IMR-90 (cell line): Measurements from ENCODE around the gene WWC2. TPM values are rescaled to one million over a fixed set of nuclear protein-coding genes. Genes with fewer than 3 reads are reported as not detected.

Experiments used
- ATAC-seq: fragments of 200-7000 bp; cut with Tn5 transposase; 2 replicates; pipeline ENCODE4 v1.9.1; 2020; ENCODE audit warnings: low read depth, mild to moderate bottlenecking, moderate library complexity
- Bru-seq: library from RNA; stranded (reverse); fragments of 400-500 nt; gene quantifications from one replicate; lab custom pipeline; 2021; lab: Mats Ljungman, UMichigan
- BruChase-seq, 2 experiments: library from RNA; stranded (reverse); fragments of 400-500 nt; gene quantifications; one replicate each; lab custom pipeline; 2021; lab: Mats Ljungman, UMichigan
- BruUV-seq: library from RNA; stranded (reverse); fragments of 400-500 nt; replicated peaks from 2 replicates; lab custom pipeline; 2021; lab: Mats Ljungman, UMichigan
- CTCF ChIA-PET: fragments of 300-600 bp; formaldehyde crosslinking; extraction: SDS; loops from one replicate; lab custom pipeline; 2021; ENCODE audit warnings: antibody characterized with exemption; lab: Yijun Ruan, JAX
- POLR2A ChIA-PET: fragments of 300-600 bp; sonication (Branson Sonifier 250); formaldehyde crosslinking; loops from one replicate; lab custom pipeline; 2022; ENCODE audit warnings: antibody characterized with exemption; ENCODE audit not compliant: unreplicated experiment; lab: Charles Lee
- DNase-seq: peaks from one replicate; pipeline ENCODE4 v3.0.0; 2013
- H2AFZ ChIP-seq: replicated peaks from 2 replicates; pipeline ENCODE3; 2013; ENCODE audit warnings: low read length, mild to moderate bottlenecking; ENCODE audit not compliant: poor library complexity
- H2AK5ac ChIP-seq: 2 replicates; pipeline ENCODE4 v1.6.1; 2013; ENCODE audit warnings: low read depth, low read length, inconsistent platforms
- H2AK9ac ChIP-seq: replicated peaks from 2 replicates; pipeline ENCODE3; 2013; ENCODE audit warnings: mild to moderate bottlenecking, low read depth, low read length, moderate library complexity; ENCODE audit not compliant: poor library complexity
- H2BK120ac ChIP-seq: 2 replicates; pipeline ENCODE4 v1.6.1; 2013; ENCODE audit warnings: low read depth, low read length, inconsistent platforms
- H2BK15ac ChIP-seq: 3 replicates; pipeline ENCODE4 v1.6.1; 2013; ENCODE audit warnings: low read depth, low read length, inconsistent platforms
- H2BK20ac ChIP-seq: 2 replicates; pipeline ENCODE4 v1.6.1; 2013; ENCODE audit warnings: low read depth, mild to moderate bottlenecking, inconsistent platforms, low read length, moderate library complexity
- H2BK5ac ChIP-seq: 2 replicates; pipeline ENCODE4 v1.6.1; 2013; ENCODE audit warnings: mild to moderate bottlenecking, low read depth, low read length, inconsistent platforms; ENCODE audit not compliant: poor library complexity, severe bottlenecking
- H3K14ac ChIP-seq: replicated peaks from 2 replicates; pipeline ENCODE4 v1.6.1; 2013; ENCODE audit warnings: low read depth, low read length, inconsistent platforms
- H3K18ac ChIP-seq: 2 replicates; pipeline ENCODE4 v1.6.1; 2013; ENCODE audit warnings: low read depth, low read length, control low read depth
- H3K23ac ChIP-seq: 2 replicates; pipeline ENCODE4 v1.6.1; 2013; ENCODE audit warnings: low read depth, low read length, inconsistent platforms
- H3K27ac ChIP-seq: 2 replicates; pipeline ENCODE4 v1.5.1; 2013; ENCODE audit warnings: mild to moderate bottlenecking, control low read depth, low read length; ENCODE audit not compliant: insufficient read depth
- H3K27me3 ChIP-seq: 2 replicates; pipeline ENCODE4 v1.6.1; 2013; ENCODE audit warnings: low read length; ENCODE audit not compliant: control insufficient read depth, insufficient read depth
- H3K36me3 ChIP-seq: 2 replicates; pipeline ENCODE4 v1.6.1; 2013; ENCODE audit warnings: low read length, mixed read lengths; ENCODE audit not compliant: control insufficient read depth, insufficient read depth
- H3K4ac ChIP-seq: 2 replicates; pipeline ENCODE4 v1.6.1; 2013; ENCODE audit warnings: low read depth, low read length, inconsistent platforms
- H3K4me1 ChIP-seq: 2 replicates; pipeline ENCODE4 v1.6.1; 2013; ENCODE audit warnings: low read length, mixed read lengths; ENCODE audit not compliant: control insufficient read depth, insufficient read depth
- H3K4me2 ChIP-seq: 2 replicates; pipeline ENCODE4 v1.6.1; 2013; ENCODE audit warnings: low read depth, mild to moderate bottlenecking, control low read depth, low read length, moderate library complexity
- H3K4me3 ChIP-seq: 2 replicates; pipeline ENCODE4 v1.5.1; 2013; ENCODE audit warnings: low read depth, mild to moderate bottlenecking, control low read depth, low read length, moderate library complexity; ENCODE audit not compliant: insufficient read depth
- H3K56ac ChIP-seq: 2 replicates; pipeline ENCODE4 v1.6.1; 2013; ENCODE audit warnings: low read length, inconsistent platforms; ENCODE audit not compliant: insufficient read depth; ENCODE audit errors: extremely low read depth
- H3K79me1 ChIP-seq, 2 experiments: 2 replicates each; pipeline ENCODE4 v1.6.1; 2013; ENCODE audit warnings: low read length in 2 of 2, inconsistent platforms in 1 of 2, low read depth in 1 of 2
- H3K9ac ChIP-seq: 2 replicates; pipeline ENCODE4 v1.6.1; 2013; ENCODE audit warnings: low read depth, low read length, control low read depth
- H3K9me1 ChIP-seq: 2 replicates; pipeline ENCODE4 v1.6.1; 2013; ENCODE audit warnings: low read length, inconsistent platforms; ENCODE audit not compliant: insufficient read depth
- H3K9me3 ChIP-seq: 2 replicates; pipeline ENCODE4 v1.6.1; 2013; ENCODE audit warnings: low read length; ENCODE audit not compliant: control insufficient read depth, insufficient read depth
- H4K20me1 ChIP-seq: 2 replicates; pipeline ENCODE4 v1.6.1; 2013; ENCODE audit warnings: low read length, inconsistent platforms; ENCODE audit not compliant: insufficient read depth
- H4K5ac ChIP-seq: 2 replicates; pipeline ENCODE4 v1.6.1; 2013; ENCODE audit warnings: mild to moderate bottlenecking, low read depth, low read length, control low read depth
- H4K8ac ChIP-seq, 2 experiments: 2 replicates each; pipeline ENCODE4 v1.6.1; 2013; ENCODE audit warnings: low read depth in 2 of 2, low read length in 2 of 2, control low read depth in 1 of 2, inconsistent platforms in 1 of 2
- H4K91ac ChIP-seq: 2 replicates; pipeline ENCODE4 v1.6.1; 2013; ENCODE audit warnings: low read depth, low read length, inconsistent platforms; ENCODE audit not compliant: insufficient read depth
- BHLHE40 ChIP-seq: fragments of 150-350 bp; IDR thresholded peaks from 2 replicates; pipeline ENCODE4 v1.6.1; 2016; ENCODE audit warnings: mild to moderate bottlenecking, low read depth, low read length
- FOS ChIP-seq: fragments of 150-350 bp; IDR thresholded peaks from 2 replicates; pipeline ENCODE4 v1.6.1; 2016; ENCODE audit warnings: low read depth, low read length
- MAFK ChIP-seq: IDR thresholded peaks from 2 replicates; pipeline ENCODE4 v1.6.1; 2012; ENCODE audit warnings: low read depth, low read length, improper control_type of control experiment
- MAZ ChIP-seq: IDR thresholded peaks from 2 replicates; pipeline ENCODE4 v1.6.1; 2012; ENCODE audit warnings: low read depth, mild to moderate bottlenecking, low read length, improper control_type of control experiment, moderate library complexity, borderline replicate concordance
- MXI1 ChIP-seq: IDR thresholded peaks from 2 replicates; pipeline ENCODE4 v1.6.1; 2012; ENCODE audit warnings: low read depth, mild to moderate bottlenecking, low read length, moderate library complexity, borderline replicate concordance
- NFE2L2 ChIP-seq: fragments of 150-350 bp; IDR thresholded peaks from 2 replicates; pipeline ENCODE4 v1.6.1; 2016; ENCODE audit warnings: low read depth, mild to moderate bottlenecking, low read length
- POLR2A ChIP-seq: IDR thresholded peaks from 2 replicates; pipeline ENCODE4 v1.6.1; 2012; ENCODE audit warnings: mild to moderate bottlenecking, low read depth, low read length
- RAD21 ChIP-seq: IDR thresholded peaks from 2 replicates; pipeline ENCODE4 v1.6.1; 2012; ENCODE audit warnings: low read length, improper control_type of control experiment
- RFX5 ChIP-seq: IDR thresholded peaks from 2 replicates; pipeline ENCODE4 v1.8.0; 2012; ENCODE audit warnings: low read depth, mild to moderate bottlenecking, low read length, moderate library complexity
- whole genome bisulfite sequencing, 2 experiments: methylation state at CpG; one replicate each; pipeline versions ENCODE4 v1.1.5 to v1.1.7; 2013; ENCODE audit warnings: missing lambda C conversion rate in 2 of 2; ENCODE audit not compliant: insufficient read length in 1 of 2; ENCODE audit errors: extremely low coverage in 2 of 2; 5-methylcytosine and 5-hydroxymethylcytosine counted together
- dilution Hi-C: fragments of 300-500 bp; cut with HindIII; formaldehyde crosslinking; loops from one replicate; pipeline ENCODE4 v1.14.3; 2018; ENCODE audit warnings: low sequenced_read_pairs; ENCODE audit not compliant: unreplicated experiment
- in situ Hi-C: fragments of 300-500 bp; cut with MboI; formaldehyde crosslinking; loops from 3 replicates; pipeline ENCODE4 v1.14.3; 2019; ENCODE audit warnings: low sequenced_read_pairs, inconsistent platforms, mixed read lengths
- intact Hi-C: fragments of 100-400 bp; cut with micrococcal nuclease; formaldehyde crosslinking; loops from 2 replicates; pipeline ENCODE4 v1.10.0; 2022
- long read RNA-seq: library from polyadenylated mRNA; unstranded; transcript quantifications from one replicate; pipeline ENCODE4 v2.0.0, GENCODE V29; 2021; ENCODE audit not compliant: unreplicated experiment
- polyA plus RNA-seq, 3 experiments: library from polyadenylated mRNA; depleted of rRNA; stranded (reverse); fragments of >200 nt; gene quantifications; 2 replicates each; pipeline ENCODE4 v1.2.3, GENCODE V29; 2012; ENCODE audit warnings: low replicate concordance in 1 of 3
- total RNA-seq: library from RNA; depleted of rRNA; stranded (reverse); fragments of >200 nt; gene quantifications from 2 replicates; pipeline ENCODE4 v1.2.3, GENCODE V29; 2012; rRNA removed
- TF ChIP-seq, protein P1 (sequence below): fragments of 150-350 bp; IDR thresholded peaks from 2 replicates; pipeline ENCODE4 v1.6.1; 2017; ENCODE audit warnings: mild to moderate bottlenecking, antibody characterized with exemption, low read length, low read depth
- TF ChIP-seq, protein P2 (sequence below): fragments of 150-350 bp; IDR thresholded peaks from 2 replicates; pipeline ENCODE4 v1.6.1; 2016; ENCODE audit warnings: low read depth, mild to moderate bottlenecking, low read length, moderate library complexity, borderline replicate concordance

The WWC2 gene
- total RNA-seq = 27.4 and 28.1 TPM in 2 replicates
- polyA plus RNA-seq (2012; rRNA removed) = 25.0 and 26.6 TPM in 2 replicates
- polyA plus RNA-seq (2012; cell fraction: cytosol; rRNA removed) = 8.8 and 32.0 TPM in 2 replicates
- 15.1 and 50.3 TPM in 2 replicates for polyA plus RNA-seq (2012; cell fraction: nucleus; rRNA removed; ENCODE audit: low replicate concordance)
- Bru-seq, nascent RNA = percentile 97 among the genes with signal in this experiment
- percentile 95 among the genes with signal in this experiment for BruChase-seq, experiment 1, labeled RNA remaining after a 6-hour chase
- percentile 92 among the genes with signal in this experiment for BruChase-seq, experiment 2, labeled RNA remaining after a 2-hour chase
- long read RNA-seq, full-length matches to known transcripts = 106 of 170 reads
- long read RNA-seq, partial matches to known transcripts = 43 of 170 reads
- long read RNA-seq, other reads (novel, unspliced or antisense) = 21 of 170 reads

DNA sequence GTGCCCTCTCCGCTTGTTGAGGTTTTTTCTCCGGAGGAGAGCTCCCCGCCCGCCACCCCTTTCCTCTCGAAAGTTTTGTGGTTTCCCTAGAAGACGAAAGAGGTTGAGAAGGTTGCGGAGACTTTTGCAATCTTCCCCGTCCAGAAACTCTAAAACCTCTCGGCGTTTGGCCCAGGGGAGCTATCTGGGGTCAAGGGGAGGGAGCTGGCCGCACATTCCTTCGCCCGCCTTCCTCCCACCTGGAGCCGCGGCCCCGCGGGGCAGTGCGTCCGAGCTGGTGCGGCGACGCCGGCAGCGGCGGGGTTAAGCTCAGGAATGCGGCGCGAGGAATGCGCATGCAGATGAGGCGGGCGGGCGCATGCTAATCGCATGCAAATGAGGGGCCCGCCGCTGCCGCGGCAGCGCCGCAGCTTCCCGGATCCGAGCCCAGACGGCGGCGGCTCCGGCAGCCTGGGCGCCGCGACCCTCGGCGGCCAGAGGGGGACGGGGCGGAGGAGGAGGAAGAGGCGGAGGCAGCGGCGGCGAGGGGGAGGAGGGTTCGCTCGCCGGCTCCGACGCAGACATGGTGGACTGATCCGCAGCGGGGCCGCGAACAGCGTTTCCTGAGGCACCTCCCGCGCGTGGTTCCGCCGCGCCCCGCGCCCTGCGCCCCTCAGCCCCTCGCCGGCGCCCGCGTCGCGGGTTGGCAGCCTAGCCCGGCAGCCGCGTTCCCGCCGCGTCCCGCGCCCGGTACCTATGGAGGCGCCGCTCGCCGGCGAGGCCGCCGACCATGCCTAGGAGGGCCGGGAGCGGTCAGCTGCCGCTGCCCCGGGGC lies at the start of gene WWC2:
TSS of gene WWC2 (plus strand) at position 535 of the 814 bp plus-strand sequence. CDS start at position 770, 235 bp downstream.
- peak within 1 kb of the TSS; percentile 95 for H2BK5ac ChIP-seq
- H3K27me3 ChIP-seq = no peaks in the 10 kb centered on the region
- H3K18ac ChIP-seq = peak within 1 kb of the TSS; percentile 74
- H2BK15ac ChIP-seq = peak within 1 kb of the TSS; percentile 56; the same call in 1 of the 3 replicates
- WGBS, 2 experiments = 0% methylated on average over 45 of the region's 102 CpGs; no CpG with 5 or more reads in 1 of the 2 experiments
- ATAC-seq (peak; percentile 82), DNase-seq (peak; percentile 92)
- peaks cover 4% of the 10 kb centered on the region for H3K4me1 ChIP-seq
- H3K4ac ChIP-seq = peak within 1 kb of the TSS; percentile 94
- H3K9me3 ChIP-seq = no peaks in the 10 kb centered on the region
- H3K36me3 ChIP-seq = no peaks in the 10 kb centered on the region
- peak within 1 kb of the TSS; percentile 92 for H3K27ac ChIP-seq
- peak within 1 kb of the TSS; percentile 90 for H3K4me3 ChIP-seq
- peak within 1 kb of the TSS; percentile 81 for H3K9ac ChIP-seq
- peak within 1 kb of the TSS; percentile 98 for H2AK9ac ChIP-seq
- peak within 1 kb of the TSS; percentile 96 for H2BK120ac ChIP-seq
- dilution Hi-C loops = no loop called here
- no TSS peak for BruUV-seq
- H2AFZ ChIP-seq = peak within 1 kb of the TSS; percentile 94
- H3K56ac ChIP-seq = peak within 1 kb of the TSS; percentile 93
- H4K20me1 ChIP-seq = peaks cover 17% of the 10 kb centered on the region
- H3K23ac ChIP-seq = peak within 1 kb of the TSS; percentile 95
- CTCF ChIA-PET = interaction anchor here (0.5 to 1.0 kb wide), 3 partner anchors 50 to 164 kb away, joined by 3 to 8 read pairs (median 3); no protein-coding TSS in a partner anchor
- peak within 1 kb of the TSS; percentile 80; the same call in 1 of the 2 replicates for H2BK20ac ChIP-seq
- peak within 1 kb of the TSS; percentile 63 for H2AK5ac ChIP-seq
- intact Hi-C loops = loop anchor here (1.0 to 2.0 kb wide), 3 partner anchors 25 to 164 kb away; no protein-coding TSS in a partner anchor
- H3K4me2 ChIP-seq = peak within 1 kb of the TSS; percentile 85
- H3K14ac ChIP-seq = peak within 1 kb of the TSS; percentile 89
- peaks cover 0 to 33% of the 10 kb centered on the region in 2 experiments; a peak in 2 of 4 replicates for H3K79me1 ChIP-seq
- peak within 1 kb of the TSS; percentile 13 for H4K5ac ChIP-seq
- H4K8ac ChIP-seq = peak within 1 kb of the TSS; percentile 80 to 89
- H3K9me1 ChIP-seq = peaks cover 9% of the 10 kb centered on the region
- POLR2A ChIA-PET = interaction anchor here (0.7 to 1.4 kb wide), 3 partner anchors 12 to 163 kb away, joined by 3 read pairs; no protein-coding TSS in a partner anchor
- peak within 1 kb of the TSS; percentile 93 for H4K91ac ChIP-seq
- in situ Hi-C loops = no loop called here
- TF ChIP-seq, protein P1, sequence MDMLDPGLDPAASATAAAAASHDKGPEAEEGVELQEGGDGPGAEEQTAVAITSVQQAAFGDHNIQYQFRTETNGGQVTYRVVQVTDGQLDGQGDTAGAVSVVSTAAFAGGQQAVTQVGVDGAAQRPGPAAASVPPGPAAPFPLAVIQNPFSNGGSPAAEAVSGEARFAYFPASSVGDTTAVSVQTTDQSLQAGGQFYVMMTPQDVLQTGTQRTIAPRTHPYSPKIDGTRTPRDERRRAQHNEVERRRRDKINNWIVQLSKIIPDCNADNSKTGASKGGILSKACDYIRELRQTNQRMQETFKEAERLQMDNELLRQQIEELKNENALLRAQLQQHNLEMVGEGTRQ = no peak
- peak; percentile 72; the same call in 1 of the 2 replicates for TF ChIP-seq MAZ
- TF ChIP-seq RAD21 = peak; percentile 2; the same call in 1 of the 2 replicates
- TF ChIP-seq NFE2L2 = no peak
- no peak for TF ChIP-seq MAFK
- TF ChIP-seq FOS = 0 out of 2 replicates have a peak, but pooled peaks have one; percentile 15
- no peak for TF ChIP-seq BHLHE40
- no peak for TF ChIP-seq RFX5
- peak; percentile 68; the same call in 1 of the 2 replicates for TF ChIP-seq POLR2A
- TF ChIP-seq, protein P2, sequence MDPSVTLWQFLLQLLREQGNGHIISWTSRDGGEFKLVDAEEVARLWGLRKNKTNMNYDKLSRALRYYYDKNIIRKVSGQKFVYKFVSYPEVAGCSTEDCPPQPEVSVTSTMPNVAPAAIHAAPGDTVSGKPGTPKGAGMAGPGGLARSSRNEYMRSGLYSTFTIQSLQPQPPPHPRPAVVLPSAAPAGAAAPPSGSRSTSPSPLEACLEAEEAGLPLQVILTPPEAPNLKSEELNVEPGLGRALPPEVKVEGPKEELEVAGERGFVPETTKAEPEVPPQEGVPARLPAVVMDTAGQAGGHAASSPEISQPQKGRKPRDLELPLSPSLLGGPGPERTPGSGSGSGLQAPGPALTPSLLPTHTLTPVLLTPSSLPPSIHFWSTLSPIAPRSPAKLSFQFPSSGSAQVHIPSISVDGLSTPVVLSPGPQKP = no peak
- TF ChIP-seq MXI1 = peak; percentile 45; the same call in 1 of the 2 replicates
